ENCODE results near the gene IL13.

Gene IL13

GRCh38 chr5:132664696-132665209, 6.8 kb downstream of the IL13 start:
- DNase-seq (ENCODE audit: low read depth) = no peak
- TF ChIP-seq CTCF (IDR thresholded peaks at IDR 0.05; ENCODE audit: control insufficient read depth, insufficient read depth, low read depth, low read length, missing control alignments) = no peak
- H3K4me3 ChIP-seq (ENCODE audit: control insufficient read depth, low read depth, low read length) = no peak overlapping the region

GRCh38 chr5:132665574-132666080, 7.7 kb downstream of the IL13 start:
- no peak for DNase-seq (ENCODE audit: low read depth)
- no peak overlapping the region for H3K4me3 ChIP-seq (ENCODE audit: control insufficient read depth, low read depth, low read length)
- TF ChIP-seq CTCF (IDR thresholded peaks at IDR 0.05; ENCODE audit: control insufficient read depth, insufficient read depth, low read depth, low read length, missing control alignments) = no peak

GRCh38 chr5:132666310-132667123, 8.5 kb downstream of the IL13 start:
- no peak for DNase-seq (ENCODE audit: low read depth)
- no peak for TF ChIP-seq CTCF (IDR thresholded peaks at IDR 0.05; ENCODE audit: control insufficient read depth, insufficient read depth, low read depth, low read length, missing control alignments)
- no peak overlapping the region for H3K4me3 ChIP-seq (ENCODE audit: control insufficient read depth, low read depth, low read length)

- H3K4me3 ChIP-seq (ENCODE audit: control insufficient read depth, low read depth, low read length) = no peak overlapping the region
- no peak for DNase-seq (ENCODE audit: low read depth)
- TF ChIP-seq CTCF (IDR thresholded peaks at IDR 0.05; ENCODE audit: control insufficient read depth, insufficient read depth, low read depth, low read length, missing control alignments) = no peak
Measured at GRCh38 chr5:132667309-132667708, 9.3 kb downstream of the IL13 start.

GRCh38 chr5:132667761-132668705, 10.1 kb downstream of the IL13 start:
- no peak for DNase-seq (ENCODE audit: low read depth)
- no peak for TF ChIP-seq CTCF (IDR thresholded peaks at IDR 0.05; ENCODE audit: control insufficient read depth, insufficient read depth, low read depth, low read length, missing control alignments)
- no peak overlapping the region for H3K4me3 ChIP-seq (ENCODE audit: control insufficient read depth, low read depth, low read length)

- no peak overlapping the region for H3K4me3 ChIP-seq (ENCODE audit: control insufficient read depth, low read depth, low read length)
- DNase-seq (ENCODE audit: low read depth) = no peak
- TF ChIP-seq CTCF (IDR thresholded peaks at IDR 0.05; ENCODE audit: control insufficient read depth, insufficient read depth, low read depth, low read length, missing control alignments) = no peak
Measured at GRCh38 chr5:132668706-132669454, 10.9 kb downstream of the IL13 start.

All from AG09309 (cell line).